GM21723 (cell line): ENCODE results near the gene KDF1.
"Not testable (repeated sequence)": the region's sequence is repeated elsewhere in the genome, so short reads cannot be mapped to it uniquely, and the experiment has no call there.

ENCODE experiments used
- ATAC-seq: cut with Tn5 transposase; IDR thresholded peaks from one replicate; pipeline ENCODE4 v1.9.1; 2021; ENCODE audit warnings: mild to moderate bottlenecking, moderate library complexity; ENCODE audit not compliant: unreplicated experiment

The KDF1 gene

GRCh38 chr1:26994787-26995517 lies 34.7 kb upstream of the KDF1 start:
- ATAC-seq = no peak

- ATAC-seq = no peak
Measured at GRCh38 chr1:26994020-26994786, 33.9 kb upstream of the KDF1 start.

GRCh38 chr1:26993237-26994019 lies 33.2 kb upstream of the KDF1 start, which contains the start of gene TRNP1:
Gene TRNP1, plus strand, starts transcription at chr1:26993692. Its CDS starts 95 bp downstream, at chr1:26993787.
- no peak for ATAC-seq

GRCh38 chr1:26991310-26992116 lies 31.2 kb upstream of the KDF1 start:
- ATAC-seq = no peak

GRCh38 chr1:26989403-26990109 lies 29.3 kb upstream of the KDF1 start:
- not testable (repeated sequence) for ATAC-seq

- no peak for ATAC-seq
Measured at GRCh38 chr1:26986658-26987057, 26.4 kb upstream of the KDF1 start.

- ATAC-seq = no peak
Measured at GRCh38 chr1:26984291-26984690, 24.0 kb upstream of the KDF1 start.

- no peak for ATAC-seq
Measured at GRCh38 chr1:26983863-26984262, 23.6 kb upstream of the KDF1 start.

GRCh38 chr1:26981146-26981846 lies 21.0 kb upstream of the KDF1 start:
- ATAC-seq = no peak

GRCh38 chr1:26978901-26979300 lies 18.6 kb upstream of the KDF1 start:
- no peak for ATAC-seq

- no peak for ATAC-seq
Measured at GRCh38 chr1:26976621-26977510, 16.6 kb upstream of the KDF1 start.

- no peak for ATAC-seq
Measured at GRCh38 chr1:26972821-26973220, 12.6 kb upstream of the KDF1 start.

- no peak for ATAC-seq
Measured at GRCh38 chr1:26972390-26972789, 12.1 kb upstream of the KDF1 start.

- ATAC-seq = no peak
Measured at GRCh38 chr1:26971590-26971989, 11.3 kb upstream of the KDF1 start.

- no peak for ATAC-seq
Measured at GRCh38 chr1:26970810-26971209, 10.5 kb upstream of the KDF1 start.

- ATAC-seq = no peak
Measured at GRCh38 chr1:26965628-26966027, 5.4 kb upstream of the KDF1 start.

- no peak for ATAC-seq
Measured at GRCh38 chr1:26965213-26965612, 4.9 kb upstream of the KDF1 start.

- ATAC-seq = no peak
Measured at GRCh38 chr1:26961826-26962225, 1.6 kb upstream of the KDF1 start.

GRCh38 chr1:26960625-26960966 lies 328 bp upstream of the KDF1 start:
- no peak for ATAC-seq
